GM21515 (cell line): ENCODE results near the gene CDHR2.
"Not testable (repeated sequence)": the region's sequence is repeated elsewhere in the genome, so short reads cannot be mapped to it uniquely, and the experiment has no call there.

ENCODE experiments used
- ATAC-seq: cut with Tn5 transposase; IDR thresholded peaks from one replicate; pipeline ENCODE4 v1.9.1; 2021; ENCODE audit not compliant: unreplicated experiment

CDHR2 gene

DNA sequence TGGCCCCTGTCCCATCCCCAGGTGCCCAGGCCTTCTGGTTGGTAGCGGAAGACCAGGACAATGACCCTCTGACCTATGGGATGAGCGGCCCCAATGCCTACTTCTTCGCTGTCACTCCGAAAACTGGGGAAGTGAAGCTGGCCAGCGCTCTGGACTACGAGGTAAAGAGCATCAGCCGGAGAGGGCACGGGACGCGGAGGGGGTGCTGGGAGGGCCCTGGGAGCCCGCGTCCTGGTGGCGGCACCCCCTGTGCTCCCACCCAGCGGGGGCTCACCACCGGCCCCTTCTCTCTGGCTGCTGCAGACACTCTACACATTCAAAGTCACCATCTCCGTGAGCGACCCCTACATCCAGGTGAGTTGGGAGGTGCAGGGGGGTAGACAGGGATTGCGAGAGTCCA lies 19.5 kb downstream of the CDHR2 start:
- no peak for ATAC-seq

DNA sequence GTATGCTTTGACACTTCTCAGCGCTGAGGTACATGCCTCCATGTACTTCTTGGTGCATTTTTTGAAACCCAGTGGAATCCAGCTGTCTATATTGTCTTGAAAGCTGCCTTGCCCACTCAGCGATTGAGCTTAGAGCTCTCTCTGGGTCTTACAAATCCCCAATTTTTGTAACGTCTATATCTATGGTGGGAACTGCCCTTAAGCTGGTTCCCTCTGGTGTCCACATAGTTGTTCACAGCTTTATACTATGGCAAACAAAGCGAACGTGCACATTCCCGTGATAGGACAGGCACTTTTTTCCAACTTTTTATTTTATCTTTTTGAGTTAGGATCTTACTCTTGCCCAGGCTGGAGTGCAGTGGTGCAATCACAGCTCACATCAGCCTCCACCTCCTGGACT lies 20.9 kb downstream of the CDHR2 start:
- ATAC-seq: no peak

DNA sequence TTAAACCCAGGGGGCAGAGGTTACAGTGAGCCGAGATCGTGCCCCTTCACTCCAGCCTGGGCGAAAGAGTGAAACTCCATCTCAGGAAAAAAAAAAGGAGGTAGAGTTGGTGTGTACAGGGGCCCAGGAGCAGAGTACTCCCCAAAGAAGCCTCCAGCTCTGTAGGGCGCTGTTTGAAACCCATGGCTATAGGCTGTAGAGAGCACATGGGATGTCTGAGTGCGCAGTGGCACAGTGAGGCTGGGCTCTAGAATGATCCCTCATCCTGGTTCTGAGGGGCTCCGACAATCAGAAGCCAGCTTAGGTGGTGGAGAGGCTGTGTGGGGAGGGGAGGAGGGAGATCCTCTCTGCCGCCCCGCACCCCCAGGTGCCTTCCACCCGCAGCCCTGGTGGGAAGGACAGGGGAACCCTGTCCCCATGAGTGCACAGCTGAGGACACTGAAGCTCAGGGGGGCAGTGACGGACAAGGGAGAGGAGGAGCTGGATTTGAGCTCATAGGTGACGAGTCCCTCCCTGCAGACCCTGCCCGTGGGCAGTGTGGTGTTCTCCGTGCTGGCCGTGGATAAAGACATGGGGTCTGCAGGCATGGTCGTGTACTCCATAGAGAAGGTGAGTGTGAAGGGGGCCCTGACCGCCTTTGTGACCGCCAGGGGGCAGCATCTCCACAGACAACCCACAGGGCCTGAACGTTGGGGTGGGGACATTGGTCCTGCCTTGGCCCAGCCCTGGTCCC lies 24.6 kb downstream of the CDHR2 start:
- ATAC-seq: no peak

DNA sequence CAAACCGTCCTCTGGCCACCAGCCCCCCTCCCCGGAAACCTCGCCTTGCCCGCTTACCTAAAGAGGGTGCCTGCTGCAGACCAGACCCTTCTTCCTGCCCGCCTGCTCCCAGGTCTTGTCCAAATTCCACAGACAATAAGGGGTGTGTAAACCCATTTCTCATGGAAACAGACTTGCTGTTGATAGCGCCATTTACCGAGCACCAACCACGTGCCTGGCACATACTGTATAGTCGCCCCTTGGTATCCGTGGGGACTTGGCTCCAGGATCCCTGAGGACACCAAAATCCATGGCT lies 25.1 kb downstream of the CDHR2 start:
- ATAC-seq: no peak

DNA sequence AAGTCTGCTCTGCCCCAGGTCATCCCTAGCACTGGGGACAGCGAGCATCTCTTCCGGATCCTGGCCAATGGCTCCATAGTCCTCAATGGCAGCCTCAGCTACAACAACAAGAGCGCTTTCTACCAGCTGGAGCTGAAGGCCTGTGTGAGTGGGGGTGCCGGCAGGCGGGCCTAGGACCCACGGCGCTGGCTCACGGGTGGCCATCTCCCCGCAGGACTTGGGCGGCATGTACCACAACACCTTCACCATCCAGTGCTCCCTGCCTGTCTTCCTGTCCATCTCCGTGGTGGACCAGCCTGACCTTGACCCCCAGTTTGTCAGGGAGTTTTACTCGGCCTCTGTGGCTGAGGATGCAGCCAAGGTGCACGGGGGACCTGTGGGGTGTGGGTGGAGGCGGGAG lies 25.9 kb downstream of the CDHR2 start:
- no peak for ATAC-seq

DNA sequence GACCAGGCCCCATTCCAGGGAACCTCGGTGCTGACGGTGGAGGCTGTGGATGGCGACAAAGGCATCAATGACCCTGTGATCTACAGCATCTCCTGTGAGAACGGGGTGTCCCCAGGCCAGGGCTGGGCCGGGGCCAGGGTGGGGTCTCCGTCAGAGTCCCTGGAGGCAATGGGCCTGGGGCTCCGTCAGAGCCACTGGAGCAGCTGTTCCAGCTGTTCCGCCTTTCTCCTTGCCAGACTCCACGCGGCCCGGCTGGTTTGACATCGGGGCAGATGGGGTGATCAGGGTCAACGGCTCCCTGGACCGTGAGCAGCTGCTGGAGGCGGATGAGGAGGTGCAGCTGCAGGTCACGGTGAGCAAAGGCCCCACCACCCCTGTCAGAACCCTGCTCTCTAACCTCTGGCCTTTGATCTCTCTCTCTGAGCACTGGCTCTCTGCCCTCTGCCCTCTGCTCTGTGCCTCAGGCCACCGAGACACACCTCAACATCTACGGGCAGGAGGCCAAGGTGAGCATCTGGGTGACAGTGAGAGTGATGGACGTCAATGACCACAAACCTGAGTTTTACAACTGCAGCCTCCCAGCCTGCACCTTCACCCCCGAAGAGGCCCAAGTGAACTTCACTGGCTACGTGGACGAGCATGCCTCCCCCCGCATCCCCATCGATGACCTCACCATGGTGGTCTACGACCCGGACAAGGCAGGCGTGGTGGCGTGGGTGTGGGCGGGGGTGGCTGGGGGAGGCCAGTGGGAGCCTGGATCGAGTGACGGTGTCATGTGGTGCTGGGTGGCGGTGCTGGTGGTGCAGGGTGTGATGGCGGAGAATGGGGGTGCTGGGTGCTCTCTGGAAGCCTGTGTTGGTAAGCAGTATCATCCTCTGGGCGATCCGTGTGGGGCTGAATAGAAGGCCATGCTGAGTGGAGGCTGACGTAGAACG lies 26.6 kb downstream of the CDHR2 start:
- ATAC-seq: no peak

DNA sequence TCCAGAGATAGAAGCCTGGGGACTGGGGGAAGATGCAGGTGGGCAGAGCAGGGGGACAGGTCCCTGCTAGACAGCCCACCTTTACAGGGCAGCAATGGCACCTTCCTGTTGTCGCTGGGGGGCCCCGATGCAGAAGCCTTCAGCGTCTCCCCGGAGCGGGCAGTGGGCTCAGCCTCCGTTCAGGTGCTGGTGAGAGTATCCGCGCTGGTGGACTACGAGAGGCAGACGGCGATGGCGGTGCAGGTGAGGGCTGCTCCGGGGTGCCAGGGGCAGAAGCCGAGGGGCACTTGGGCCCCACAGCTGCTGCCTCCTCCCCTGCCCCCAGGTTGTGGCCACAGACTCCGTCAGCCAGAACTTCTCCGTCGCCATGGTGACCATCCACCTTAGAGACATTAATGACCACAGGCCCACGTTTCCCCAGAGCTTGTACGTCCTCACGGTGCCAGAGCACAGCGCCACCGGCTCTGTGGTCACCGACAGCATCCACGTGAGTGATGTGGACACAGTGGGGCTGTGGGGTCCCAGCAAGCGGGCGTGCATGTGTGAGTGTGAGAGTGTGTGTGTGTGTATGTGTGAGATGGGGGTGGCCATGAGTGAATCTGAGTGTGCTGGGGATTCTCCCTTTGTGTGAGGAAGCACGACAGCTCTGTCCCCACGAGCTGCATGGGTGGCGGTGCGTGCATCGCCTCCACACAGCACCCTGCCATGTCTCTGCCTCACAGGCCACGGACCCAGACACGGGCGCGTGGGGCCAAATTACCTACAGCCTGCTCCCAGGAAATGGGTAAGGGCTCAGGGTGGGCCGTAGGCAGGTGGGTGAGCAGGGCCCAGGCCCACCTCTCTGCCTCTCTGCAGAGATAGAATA lies 28.4 kb downstream of the CDHR2 start:
- ATAC-seq: no peak

DNA sequence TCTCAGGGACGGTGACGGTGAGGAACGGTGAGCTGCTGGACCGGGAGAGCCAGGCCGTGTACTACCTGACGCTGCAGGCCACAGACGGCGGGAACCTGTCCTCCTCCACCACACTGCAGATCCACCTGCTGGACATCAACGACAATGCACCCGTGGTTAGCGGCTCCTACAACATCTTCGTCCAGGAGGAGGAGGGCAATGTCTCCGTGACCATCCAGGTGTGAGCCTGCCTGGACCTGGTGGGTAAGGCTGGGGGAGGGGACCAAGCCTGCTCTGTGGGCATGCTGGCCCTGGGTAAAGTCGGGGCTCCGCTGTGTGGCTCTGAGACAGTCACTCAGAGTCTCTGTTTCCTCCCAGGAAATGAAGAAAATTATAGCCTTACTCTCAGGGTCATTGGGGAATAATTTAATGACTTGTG lies 29.3 kb downstream of the CDHR2 start:
- no peak for ATAC-seq

DNA sequence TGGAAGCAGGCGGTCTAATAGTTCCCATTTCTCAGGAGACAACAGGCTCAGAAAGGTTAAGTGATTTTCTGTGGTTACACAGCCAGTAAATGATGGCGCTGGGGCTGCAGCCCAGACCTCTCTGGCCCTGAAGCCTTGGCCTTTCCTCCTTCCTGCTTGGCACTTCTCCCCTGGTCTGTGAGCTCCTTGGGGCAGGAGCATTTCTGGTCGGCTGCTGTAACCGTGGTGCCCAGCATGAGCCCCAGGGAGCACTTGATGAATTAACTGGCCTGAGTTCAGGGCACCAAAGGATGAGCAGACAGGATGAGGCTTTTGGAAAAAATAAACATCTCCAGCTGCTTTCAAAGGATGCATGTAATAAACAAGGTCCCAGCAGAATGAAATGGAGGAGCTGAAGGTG lies 30.2 kb downstream of the CDHR2 start:
- ATAC-seq: no peak

DNA sequence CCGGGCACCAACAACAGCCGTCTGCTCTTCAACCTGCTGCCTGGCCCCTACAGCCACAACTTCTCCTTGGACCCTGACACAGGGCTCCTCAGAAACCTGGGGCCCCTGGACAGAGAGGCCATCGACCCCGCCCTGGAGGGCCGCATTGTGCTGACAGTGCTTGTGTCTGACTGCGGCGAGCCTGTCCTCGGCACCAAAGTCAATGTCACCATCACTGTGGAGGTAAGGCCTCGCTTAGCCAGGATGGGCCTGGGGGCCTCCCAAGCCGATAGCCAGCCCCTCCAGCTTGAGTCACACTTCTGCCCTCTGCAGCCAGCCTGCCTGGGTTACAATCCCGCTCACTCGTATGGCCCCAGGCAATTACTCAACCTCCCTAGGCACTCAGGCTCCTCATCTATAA lies 32.2 kb downstream of the CDHR2 start:
- ATAC-seq: no peak

DNA sequence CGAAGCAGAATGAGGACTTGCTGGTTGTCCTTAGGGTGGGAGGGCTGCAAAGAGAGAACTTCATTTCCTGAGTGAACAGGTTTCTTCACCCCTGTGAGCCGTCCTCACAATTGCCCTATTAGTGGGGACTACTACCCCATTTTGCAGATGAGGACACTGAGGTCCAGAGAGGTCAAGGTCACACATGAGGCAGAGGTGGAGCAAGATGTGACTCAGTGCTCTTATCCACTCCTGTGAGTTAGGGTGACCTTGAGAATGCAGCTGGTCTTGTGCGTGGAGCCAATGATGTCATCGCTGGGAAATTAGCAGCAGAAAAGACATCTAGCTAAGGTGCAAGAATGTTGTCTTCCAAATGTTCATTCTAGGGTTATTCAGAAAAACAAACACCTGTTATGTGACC lies 33.9 kb downstream of the CDHR2 start:
- no peak for ATAC-seq

DNA sequence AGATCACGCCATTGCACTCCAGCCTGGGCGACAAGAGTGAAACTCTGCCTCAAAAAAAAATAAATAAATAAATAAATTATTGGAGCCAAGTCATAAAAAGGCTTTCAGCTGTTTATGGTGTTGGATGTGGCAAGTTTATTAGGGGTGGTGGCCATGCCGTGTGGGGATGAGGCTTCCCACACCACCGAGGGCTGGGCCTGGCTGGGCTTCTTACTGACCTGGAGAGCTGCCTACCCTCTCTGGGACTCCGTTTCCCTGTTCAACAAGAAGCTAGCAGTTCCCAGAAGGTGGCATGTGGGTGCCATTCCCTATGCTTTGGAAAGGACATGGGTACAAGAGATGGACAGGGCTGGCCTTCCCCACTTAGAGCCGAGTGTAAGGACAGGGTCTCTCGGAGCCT lies 38.3 kb downstream of the CDHR2 start:
- ATAC-seq: no peak

DNA sequence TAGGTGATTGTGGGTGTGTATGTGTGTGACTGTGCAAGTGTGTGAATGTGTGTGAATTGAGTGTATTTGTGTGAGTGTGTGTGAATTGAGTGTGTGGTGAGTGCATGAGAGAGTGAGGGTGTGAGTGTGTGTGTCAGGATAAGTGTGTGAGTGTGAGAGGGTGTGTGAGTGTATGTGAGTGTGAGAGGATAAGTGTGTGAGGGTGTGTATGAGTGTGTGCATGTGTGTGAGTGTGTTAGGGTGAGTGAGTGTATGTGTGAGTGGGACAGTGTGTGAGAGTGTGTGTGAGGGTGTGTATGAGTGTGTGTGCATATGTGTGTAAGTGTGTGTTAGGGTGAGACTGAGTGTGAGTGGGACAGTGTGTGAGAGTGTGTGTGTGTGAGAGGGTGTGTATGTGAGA lies 39.2 kb downstream of the CDHR2 start:
- no peak for ATAC-seq

DNA sequence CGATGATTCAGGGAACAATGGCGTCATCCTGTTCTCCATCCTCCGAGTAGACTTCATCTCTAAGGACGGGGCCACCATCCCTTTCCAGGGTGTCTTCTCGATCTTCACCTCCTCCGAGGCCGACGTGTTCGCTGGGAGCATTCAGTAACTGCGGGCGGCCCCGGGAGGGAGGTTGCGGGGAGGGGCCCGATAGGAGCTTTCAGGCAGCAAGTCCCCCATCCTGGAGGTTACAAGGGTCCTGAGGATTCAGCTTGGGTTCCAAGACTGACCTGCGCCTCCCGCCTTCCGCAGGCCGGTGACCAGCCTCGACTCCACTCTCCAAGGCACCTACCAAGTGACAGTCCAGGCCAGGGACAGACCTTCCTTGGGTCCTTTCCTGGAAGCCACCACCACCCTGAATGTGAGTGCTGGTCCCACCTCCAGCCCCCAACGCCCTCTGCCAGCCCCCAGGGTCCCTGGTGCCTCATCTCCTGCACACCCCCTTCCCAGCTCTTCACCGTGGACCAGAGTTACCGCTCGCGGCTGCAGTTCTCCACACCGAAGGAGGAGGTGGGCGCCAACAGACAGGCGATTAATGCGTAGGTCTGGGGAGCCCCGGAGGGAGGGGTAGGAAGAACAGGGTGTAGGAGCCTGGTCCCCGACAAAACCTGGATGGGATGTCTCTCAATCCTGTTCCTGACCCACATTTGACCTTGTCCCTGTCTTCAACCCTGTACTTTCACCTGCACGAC lies 40.1 kb downstream of the CDHR2 start:
- no peak for ATAC-seq

DNA sequence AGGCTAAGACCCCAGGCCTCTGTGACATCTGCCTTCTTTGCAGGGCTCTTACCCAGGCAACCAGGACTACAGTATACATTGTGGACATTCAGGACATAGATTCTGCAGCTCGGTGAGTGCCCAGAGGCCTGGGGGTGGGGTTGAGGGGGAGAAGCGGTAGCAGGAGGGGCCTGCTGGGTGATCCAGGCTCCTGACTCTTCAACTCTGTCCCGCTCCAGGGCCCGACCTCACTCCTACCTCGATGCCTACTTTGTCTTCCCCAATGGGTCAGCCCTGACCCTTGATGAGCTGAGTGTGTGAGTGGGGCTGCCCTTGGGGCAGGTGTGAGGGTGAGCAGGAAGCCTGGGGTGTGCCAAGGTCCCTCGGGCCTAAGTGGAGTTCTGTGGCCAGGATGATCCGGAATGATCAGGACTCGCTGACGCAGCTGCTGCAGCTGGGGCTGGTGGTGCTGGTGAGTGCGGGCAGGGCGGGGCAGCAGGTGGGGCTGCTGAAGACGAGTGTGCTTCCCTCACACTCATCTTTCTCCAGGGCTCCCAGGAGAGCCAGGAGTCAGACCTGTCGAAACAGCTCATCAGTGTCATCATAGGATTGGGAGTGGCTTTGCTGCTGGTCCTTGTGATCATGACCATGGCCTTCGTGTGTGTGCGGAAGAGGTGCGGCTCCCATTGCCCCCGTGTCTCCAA lies 41.0 kb downstream of the CDHR2 start:
- no peak for ATAC-seq

DNA sequence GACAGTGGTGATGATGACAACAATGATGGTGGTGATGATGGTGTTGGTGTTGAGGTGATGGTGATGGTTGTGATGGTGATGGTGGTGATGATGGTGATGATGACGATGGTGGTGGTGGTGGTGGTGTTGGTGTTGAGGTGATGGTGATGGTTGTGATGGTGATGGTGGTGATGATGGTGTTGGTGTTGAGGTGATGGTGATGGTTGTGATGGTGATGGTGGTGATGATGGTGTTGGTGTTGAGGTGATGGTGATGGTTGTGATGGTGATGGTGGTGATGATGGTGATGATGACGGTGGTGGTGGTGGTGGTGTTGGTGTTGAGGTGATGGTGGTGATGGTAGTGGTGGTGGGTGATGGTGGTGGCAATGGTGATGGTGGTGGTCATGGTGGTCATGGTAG lies 42.5 kb downstream of the CDHR2 start:
- ATAC-seq: not testable (repeated sequence)

DNA sequence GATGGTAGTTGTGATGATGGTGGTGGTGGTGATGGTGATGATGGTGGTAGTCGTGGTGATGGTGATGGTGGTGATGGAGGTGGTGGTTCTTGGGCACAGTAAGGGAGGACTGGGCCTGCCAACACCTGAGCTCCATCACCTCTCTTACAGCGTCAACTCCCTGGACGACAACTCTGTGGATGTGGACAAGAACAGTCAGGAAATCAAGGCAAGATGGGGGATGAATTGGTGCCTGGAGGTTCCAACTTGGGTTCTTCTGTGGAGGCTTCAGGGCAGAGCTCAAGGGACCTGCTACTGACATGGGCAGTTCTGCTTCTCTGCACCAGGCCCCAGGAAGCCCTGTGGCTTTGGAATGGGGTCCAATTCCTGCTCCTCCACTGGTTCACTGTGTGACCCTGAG lies 43.4 kb downstream of the CDHR2 start:
- ATAC-seq: no peak

DNA sequence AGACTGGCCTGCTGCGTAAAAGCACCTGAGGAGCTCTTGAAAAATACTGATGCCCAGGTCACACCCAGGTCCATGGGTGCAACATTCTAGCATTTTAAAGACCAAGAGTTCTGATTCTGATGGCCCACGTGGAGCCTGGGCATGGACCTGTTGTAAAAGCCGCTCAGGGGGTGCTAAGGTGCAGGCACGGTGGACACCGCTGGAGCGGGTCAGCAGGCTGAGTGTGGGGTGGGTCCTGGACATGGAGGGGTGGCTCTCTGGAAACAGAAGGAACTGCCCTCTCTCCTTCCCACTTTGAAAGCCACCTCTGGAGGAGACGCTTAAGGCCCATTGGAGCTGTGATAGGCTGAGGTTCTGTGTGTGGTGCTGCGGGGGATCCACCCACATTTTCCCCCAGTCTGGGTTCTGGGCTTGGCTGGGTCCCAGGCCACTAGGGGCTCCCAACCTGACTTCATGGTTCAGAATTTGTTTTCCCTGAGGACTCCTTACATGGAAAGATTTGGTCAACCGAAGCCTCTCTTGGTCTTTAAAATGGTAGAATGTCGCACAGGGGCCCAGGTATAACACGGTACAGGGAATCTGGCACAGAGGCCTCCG lies 44.2 kb downstream of the CDHR2 start:
- ATAC-seq: no peak

DNA sequence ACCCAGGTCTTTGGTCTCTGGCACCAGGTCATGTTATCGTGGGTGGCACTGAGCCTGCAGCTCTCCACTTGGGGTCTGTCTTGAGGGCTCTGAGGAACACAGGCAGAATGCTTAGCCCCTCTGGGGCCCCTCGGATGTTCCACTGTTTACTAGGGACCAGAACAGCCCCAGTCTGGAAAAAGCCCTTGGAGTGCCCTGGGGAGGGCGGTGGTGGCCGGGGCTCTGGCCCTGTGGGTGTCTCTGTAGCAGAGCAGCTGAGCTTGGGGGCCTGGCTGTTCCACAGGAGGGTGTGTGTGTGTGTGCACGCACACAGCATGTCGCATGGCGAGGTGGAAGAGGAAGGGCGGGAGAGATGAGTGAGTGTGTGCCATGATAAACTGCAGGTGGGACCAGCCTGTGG lies 45.4 kb downstream of the CDHR2 start:
- ATAC-seq: no peak

DNA sequence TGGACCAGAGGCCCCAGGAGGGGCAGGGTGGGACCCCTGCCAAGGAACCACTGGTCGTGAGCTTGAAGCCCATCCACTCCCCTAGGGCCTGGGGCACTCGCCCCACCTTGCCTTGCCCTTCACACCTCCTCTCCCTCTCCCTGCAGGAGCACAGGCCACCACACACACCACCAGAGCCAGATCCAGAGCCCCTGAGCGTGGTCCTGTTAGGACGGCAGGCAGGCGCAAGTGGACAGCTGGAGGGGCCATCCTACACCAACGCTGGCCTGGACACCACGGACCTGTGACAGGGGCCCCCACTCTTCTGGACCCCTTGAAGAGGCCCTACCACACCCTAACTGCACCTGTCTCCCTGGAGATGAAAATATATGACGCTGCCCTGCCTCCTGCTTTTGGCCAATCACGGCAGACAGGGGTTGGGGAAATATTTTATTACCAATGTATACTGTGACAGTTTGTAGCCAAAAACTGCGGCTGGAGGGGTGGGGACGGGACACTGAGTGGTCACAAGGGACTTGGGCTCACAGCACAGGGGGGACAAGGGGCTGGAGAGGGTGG lies 46.3 kb downstream of the CDHR2 start:
- no peak for ATAC-seq
